Epithelial cell of proximal tubule (primary cell): ENCODE data around the gene DACT2. TPM values are rescaled to one million over a fixed set of nuclear protein-coding genes. Genes with fewer than 3 reads are reported as not detected.

ENCODE experiments used
- DNase-seq: peaks from one replicate; pipeline ENCODE4 v3.0.0-alpha.2; 2011; ENCODE audit warnings: low read depth
- H3K4me3 ChIP-seq: 2 replicates; pipeline ENCODE4 v1.5.1; 2011; ENCODE audit warnings: low read depth, mild to moderate bottlenecking, low read length
- total RNA-seq: library from RNA; depleted of rRNA; stranded (reverse); fragments of >200 nt; gene quantifications from 2 replicates; pipeline ENCODE4 v1.2.3, GENCODE V29; 2015
- TF ChIP-seq, protein P1 (sequence below): conservative IDR thresholded peaks from 2 replicates; pipeline ENCODE4 v1.5.1; 2012; ENCODE audit warnings: low read depth, mild to moderate bottlenecking, low read length

The DACT2 gene
- total RNA-seq, 1 donor from 2014 or later = 0.23 TPM

DNA sequence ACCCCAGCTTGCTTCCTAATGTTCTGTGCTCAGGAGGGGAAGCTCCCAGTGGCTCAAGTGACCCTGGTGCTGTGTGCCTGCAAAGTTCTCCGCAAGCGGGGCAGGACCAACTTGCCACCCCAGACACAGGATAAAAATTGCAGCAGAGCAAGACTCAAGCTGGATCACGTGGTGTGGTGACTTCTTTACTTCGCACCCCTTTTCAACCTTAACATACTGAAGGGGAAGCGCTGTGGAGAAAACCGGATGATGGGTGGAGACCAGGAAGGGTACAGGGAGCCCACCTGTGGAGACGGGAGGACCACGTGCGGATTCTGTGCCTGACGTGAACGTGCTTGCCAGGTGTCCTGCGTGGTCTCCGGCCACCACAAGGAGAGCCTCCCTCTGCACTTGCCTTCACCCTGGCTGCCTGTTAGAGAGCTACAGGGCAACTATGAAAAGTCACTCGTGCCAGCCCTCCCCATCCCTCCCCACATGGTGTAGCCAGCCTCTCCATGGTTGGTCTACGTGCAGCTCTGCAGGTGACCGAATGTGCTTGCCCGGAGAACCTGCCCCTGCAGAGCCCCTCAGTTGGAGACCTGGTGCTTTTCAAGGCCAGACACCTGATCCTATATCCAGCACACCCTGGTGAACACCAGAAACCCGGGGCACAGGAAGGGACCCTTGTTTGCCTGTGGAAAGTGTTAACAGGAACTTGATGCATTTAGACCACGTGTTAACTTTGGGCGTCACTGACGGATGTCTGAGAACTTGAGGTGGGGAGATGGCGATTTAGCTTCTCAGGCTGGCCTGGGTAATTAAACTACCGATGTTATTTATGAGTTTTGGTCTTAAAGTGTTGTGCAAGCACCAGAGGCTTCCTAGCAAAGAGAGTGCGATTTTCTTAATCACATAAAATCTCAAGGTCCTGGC lies 23.9 kb upstream of the DACT2 start:
- H3K4me3 ChIP-seq = no peak overlapping the region
- DNase-seq = no peak
- TF ChIP-seq, protein P1, sequence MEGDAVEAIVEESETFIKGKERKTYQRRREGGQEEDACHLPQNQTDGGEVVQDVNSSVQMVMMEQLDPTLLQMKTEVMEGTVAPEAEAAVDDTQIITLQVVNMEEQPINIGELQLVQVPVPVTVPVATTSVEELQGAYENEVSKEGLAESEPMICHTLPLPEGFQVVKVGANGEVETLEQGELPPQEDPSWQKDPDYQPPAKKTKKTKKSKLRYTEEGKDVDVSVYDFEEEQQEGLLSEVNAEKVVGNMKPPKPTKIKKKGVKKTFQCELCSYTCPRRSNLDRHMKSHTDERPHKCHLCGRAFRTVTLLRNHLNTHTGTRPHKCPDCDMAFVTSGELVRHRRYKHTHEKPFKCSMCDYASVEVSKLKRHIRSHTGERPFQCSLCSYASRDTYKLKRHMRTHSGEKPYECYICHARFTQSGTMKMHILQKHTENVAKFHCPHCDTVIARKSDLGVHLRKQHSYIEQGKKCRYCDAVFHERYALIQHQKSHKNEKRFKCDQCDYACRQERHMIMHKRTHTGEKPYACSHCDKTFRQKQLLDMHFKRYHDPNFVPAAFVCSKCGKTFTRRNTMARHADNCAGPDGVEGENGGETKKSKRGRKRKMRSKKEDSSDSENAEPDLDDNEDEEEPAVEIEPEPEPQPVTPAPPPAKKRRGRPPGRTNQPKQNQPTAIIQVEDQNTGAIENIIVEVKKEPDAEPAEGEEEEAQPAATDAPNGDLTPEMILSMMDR = no peak

DNA sequence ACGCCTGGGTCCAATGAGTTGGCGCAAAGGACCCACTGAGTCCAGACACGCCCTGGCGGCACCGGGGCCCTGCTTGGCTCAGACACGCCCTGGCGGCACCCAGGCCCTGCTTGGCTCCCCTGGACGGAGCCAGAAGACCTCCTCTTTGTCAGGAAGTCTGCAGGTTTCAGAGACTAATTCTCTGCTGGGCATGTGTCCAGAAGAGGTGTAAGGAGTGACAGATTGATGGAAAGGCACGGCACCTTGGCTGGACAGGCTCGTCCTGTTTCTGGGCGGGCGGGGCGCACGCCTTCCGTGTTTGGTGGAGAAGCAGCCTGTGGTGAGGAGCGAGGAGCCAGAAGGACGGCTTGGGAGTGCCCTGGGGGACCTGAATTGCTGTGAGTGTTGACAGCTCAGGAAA lies 23.1 kb upstream of the DACT2 start:
- TF ChIP-seq, protein P1 = no peak
- DNase-seq = no peak
- H3K4me3 ChIP-seq = no peak overlapping the region

DNA sequence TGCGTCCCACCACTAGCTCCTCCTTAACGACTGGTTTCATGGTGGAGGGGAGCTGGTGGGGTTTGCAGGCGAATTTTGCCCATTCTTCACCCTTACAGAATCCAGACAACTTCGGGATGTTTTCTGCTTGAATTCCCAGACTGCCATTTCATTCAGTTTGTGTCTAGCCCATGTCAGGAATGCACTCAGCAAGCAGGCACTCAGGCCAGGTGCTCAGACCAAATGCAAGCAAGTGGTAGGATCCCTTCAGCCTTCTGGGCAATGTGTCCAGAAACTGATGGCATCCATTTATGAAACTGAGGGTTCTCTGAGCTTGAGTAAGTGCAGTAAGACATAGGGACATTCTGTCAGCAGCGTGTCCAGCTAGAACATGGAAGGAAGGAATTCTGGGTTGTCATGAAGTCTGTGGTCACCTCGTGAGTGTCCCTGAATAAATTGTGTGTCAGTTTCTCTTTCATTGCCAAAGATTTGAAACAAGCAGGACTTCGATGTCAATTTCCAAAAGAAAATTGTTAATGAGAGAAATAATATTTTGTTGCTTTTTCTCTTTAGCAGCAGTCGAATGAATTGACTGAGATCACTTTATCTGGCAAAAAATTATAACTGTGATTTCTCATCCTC lies 21.8 kb upstream of the DACT2 start:
- TF ChIP-seq, protein P1 = no peak
- no peak for DNase-seq
- no peak overlapping the region for H3K4me3 ChIP-seq

DNA sequence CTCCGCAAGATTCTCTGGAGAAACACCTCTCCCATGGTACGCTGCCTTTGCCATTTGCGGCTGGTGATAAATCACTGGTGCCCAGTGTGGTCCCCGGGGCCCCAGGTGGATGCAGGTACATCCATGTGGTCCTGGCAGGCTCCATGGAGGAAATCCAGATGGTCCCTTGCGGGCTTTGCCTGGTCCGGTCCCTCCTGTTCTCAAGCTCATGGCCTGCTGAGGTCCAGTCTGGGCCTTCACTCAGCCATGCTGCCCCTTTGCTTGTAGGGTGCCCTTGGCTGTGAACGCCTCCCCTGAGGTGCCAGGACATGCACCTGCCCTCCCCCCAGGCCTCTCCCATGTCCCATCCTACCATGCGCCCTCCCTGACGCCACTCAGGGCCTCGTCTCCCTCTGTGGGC lies 21.2 kb upstream of the DACT2 start:
- no peak for DNase-seq
- H3K4me3 ChIP-seq = no peak overlapping the region
- TF ChIP-seq, protein P1 = no peak

DNA sequence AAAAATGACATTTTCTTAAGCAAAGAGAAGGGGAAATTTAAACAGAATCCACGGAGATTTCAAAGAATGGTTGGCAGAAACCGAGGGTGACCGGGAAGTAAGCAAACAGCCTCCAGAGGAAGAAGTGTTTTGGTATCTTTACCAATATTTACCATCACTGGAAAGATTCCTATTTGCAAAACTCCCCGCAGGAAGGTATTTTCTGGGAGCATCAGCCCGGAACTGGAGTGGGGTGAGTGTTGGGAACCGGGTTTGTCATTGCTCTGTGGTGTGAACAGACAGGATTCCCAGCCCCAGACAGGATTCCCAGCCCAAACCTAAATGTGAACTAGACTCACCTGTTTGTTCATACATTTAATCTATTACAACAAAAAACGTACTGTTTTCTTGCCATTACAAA lies 19.2 kb upstream of the DACT2 start:
- TF ChIP-seq, protein P1 = no peak
- H3K4me3 ChIP-seq = no peak overlapping the region
- DNase-seq = no peak

DNA sequence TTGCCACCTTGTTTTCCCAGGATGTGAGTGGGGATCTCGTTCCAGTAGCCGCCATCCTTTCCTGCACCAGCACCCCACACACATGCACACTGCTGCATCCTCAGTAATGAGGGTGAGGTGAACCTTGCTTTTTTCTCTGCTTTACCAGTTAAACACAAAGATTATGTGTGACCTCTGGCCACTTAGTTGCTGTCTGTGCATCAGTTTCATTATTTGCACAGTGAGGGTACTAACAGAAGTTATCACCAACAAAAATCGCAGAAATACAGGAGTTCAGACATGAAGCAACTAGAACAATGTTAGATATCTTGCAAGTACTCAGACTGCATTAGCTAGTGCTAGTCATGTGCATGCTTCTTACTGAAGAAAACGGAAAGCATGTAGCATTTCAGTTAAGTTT lies 17.4 kb upstream of the DACT2 start:
- TF ChIP-seq, protein P1 = no peak
- no peak overlapping the region for H3K4me3 ChIP-seq
- no peak for DNase-seq

DNA sequence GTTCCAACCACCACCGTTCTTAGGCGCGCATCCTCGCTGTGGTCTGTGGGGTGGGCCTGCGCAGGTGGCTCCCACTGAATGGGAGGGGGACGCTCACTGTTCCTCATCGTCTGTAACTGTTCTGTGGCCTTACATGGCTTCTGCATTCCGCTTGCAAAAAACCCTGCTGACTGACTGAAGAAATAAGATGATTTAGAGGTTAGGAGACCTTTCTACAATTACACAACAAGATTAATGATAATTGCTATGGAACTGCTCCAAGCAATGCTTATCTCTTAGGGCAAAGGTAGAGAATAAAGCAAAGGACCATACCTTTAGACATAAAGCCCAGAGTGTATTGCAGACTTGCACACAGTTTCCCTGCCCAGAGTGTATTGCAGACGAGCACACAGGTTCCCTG lies 14.4 kb upstream of the DACT2 start:
- no peak overlapping the region for H3K4me3 ChIP-seq
- TF ChIP-seq, protein P1 = no peak
- no peak for DNase-seq
